ENCODE data around the gene ARRB2. TPM values are rescaled to one million over a fixed set of nuclear protein-coding genes. Genes with fewer than 3 reads are reported as not detected.
"Not testable (repeated sequence)": the region's sequence is repeated elsewhere in the genome, so short reads cannot be mapped to it uniquely, and the experiment has no call there.

Gene ARRB2
- total RNA-seq, 1 experiment from 2014 or later, result 75.3 TPM

GRCh38 chr17:4703330-4703691 is 7.1 kb upstream of the ARRB2 start:
- H3K18ac ChIP-seq (ENCODE audit: insufficient read length, low read depth, low read length), result no peak overlapping the region
- no peaks in the 10 kb centered on the region for H3K9me3 ChIP-seq (ENCODE audit: control insufficient read depth, low read depth, low read length)
- H4K5ac ChIP-seq (ENCODE audit: insufficient read length, low read depth, low read length), result peak overlapping the region; percentile 11
- peaks cover 9% of the 10 kb centered on the region for H3K23me2 ChIP-seq (ENCODE audit: insufficient read length, low read depth, low read length, poor library complexity, severe bottlenecking)
- Mint-ChIP-seq H3K4me1 (peaks cover 38 to 44% of the 10 kb centered on the region in 2 experiments), H3K9me3 (no peaks in the 10 kb centered on the region), H3K4me3 (peak overlapping the region; percentile 95), H3K27ac (peak overlapping the region; percentile 26 to 96 (median 92); a peak in 5 of 7 replicates), H3K27me3 (ENCODE audit: low read depth) (peaks cover 2% of the 10 kb centered on the region), H3K36me3 (ENCODE audit: insufficient read depth in 1 of 3, low read depth in 3 of 3) (peaks cover 2 to 9% (median 5%) of the 10 kb centered on the region in 3 experiments; a peak in 4 of 7 replicates)
- H4K20me1 ChIP-seq (ENCODE audit: control insufficient read depth, insufficient read depth, insufficient read length), result no peaks in the 10 kb centered on the region
- no peak overlapping the region for H3K4ac ChIP-seq (ENCODE audit: low read depth, low read length)
- DNase-seq, result no peak
- no peaks in the 10 kb centered on the region for H3K27me3 ChIP-seq (ENCODE audit: insufficient read depth, low read length)
- no peak overlapping the region for H2BK12ac ChIP-seq (ENCODE audit: insufficient read length, low read depth, low read length)
- no peak overlapping the region for H3T11ph ChIP-seq (ENCODE audit: low read length)
- no CpG with 5 or more reads among the region's 15 CpGs for WGBS (ENCODE audit: extremely low coverage, insufficient read length, low lambda C conversion rate)
- no peaks in the 10 kb centered on the region; the same call in 1 of the 2 replicates for H3K4me1 ChIP-seq (ENCODE audit: insufficient read depth, low read length)
- no peak overlapping the region for H2BK120ac ChIP-seq (ENCODE audit: low read depth, low read length, poor library complexity, severe bottlenecking)
- no peak overlapping the region for H4K91ac ChIP-seq (ENCODE audit: insufficient read length, low read depth, low read length)
- H3K14ac ChIP-seq (ENCODE audit: insufficient read depth, low read length), result no peak overlapping the region
- no peak for TF ChIP-seq CTCF (conservative IDR thresholded peaks at IDR 0.05)
- H2AFZ ChIP-seq (ENCODE audit: low read length), result no peak overlapping the region
- no peak overlapping the region for H3K23ac ChIP-seq (ENCODE audit: insufficient read length, low read depth, low read length)
- peaks cover 22% of the 10 kb centered on the region for H3K79me1 ChIP-seq (ENCODE audit: insufficient read depth, low read depth, low read length, poor library complexity, severe bottlenecking)
- peak overlapping the region; percentile 99 for H3K4me2 ChIP-seq (ENCODE audit: insufficient read depth, insufficient read length, low read length)
- H2BK20ac ChIP-seq (ENCODE audit: low read depth, low read length, poor library complexity, severe bottlenecking), result no peak overlapping the region
- no peak overlapping the region for H4K8ac ChIP-seq (replicated peaks; ENCODE audit: insufficient read length, low read depth, low read length)
- H2AK5ac ChIP-seq (ENCODE audit: insufficient read length, low read length), result no peak overlapping the region
- peaks cover 22% of the 10 kb centered on the region; the same call in 1 of the 2 replicates for H3K79me2 ChIP-seq (ENCODE audit: insufficient read depth, low read length)
- H3K9ac ChIP-seq (ENCODE audit: extremely low read depth, insufficient read length, low read length), result peak overlapping the region; percentile 93
- no peak overlapping the region for H2BK15ac ChIP-seq (ENCODE audit: low read depth, low read length)
- no peak overlapping the region for H3K27ac ChIP-seq (ENCODE audit: insufficient read length, low read depth, low read length)
- no peak overlapping the region for H3K56ac ChIP-seq (ENCODE audit: insufficient read length, low read depth, low read length)
- no peak overlapping the region for H2BK5ac ChIP-seq (ENCODE audit: insufficient read length, low read length)

- H2BK120ac ChIP-seq (ENCODE audit: low read depth, low read length, poor library complexity, severe bottlenecking); H3K4ac ChIP-seq (ENCODE audit: low read depth, low read length); H3K36me3 Mint-ChIP-seq (ENCODE audit: insufficient read depth in 1 of 3, low read depth in 3 of 3); H3K23ac ChIP-seq (ENCODE audit: insufficient read length, low read depth, low read length); H2AK5ac ChIP-seq (ENCODE audit: insufficient read length, low read length); DNase-seq; H4K91ac ChIP-seq (ENCODE audit: insufficient read length, low read depth, low read length); H3K23me2 ChIP-seq (ENCODE audit: insufficient read length, low read depth, low read length, poor library complexity, severe bottlenecking); H2BK15ac ChIP-seq (ENCODE audit: low read depth, low read length); H2BK5ac ChIP-seq (ENCODE audit: insufficient read length, low read length); H2BK12ac ChIP-seq (ENCODE audit: insufficient read length, low read depth, low read length); H3K4me1 ChIP-seq (ENCODE audit: insufficient read depth, low read length); H4K5ac ChIP-seq (ENCODE audit: insufficient read length, low read depth, low read length); H3K18ac ChIP-seq (ENCODE audit: insufficient read length, low read depth, low read length); H3K27me3 Mint-ChIP-seq (ENCODE audit: low read depth); H3K9me3 Mint-ChIP-seq; H4K8ac ChIP-seq (replicated peaks; ENCODE audit: insufficient read length, low read depth, low read length); H2AFZ ChIP-seq (ENCODE audit: low read length); H3T11ph ChIP-seq (ENCODE audit: low read length); H3K56ac ChIP-seq (ENCODE audit: insufficient read length, low read depth, low read length); H3K27ac ChIP-seq (ENCODE audit: insufficient read length, low read depth, low read length); H2BK20ac ChIP-seq (ENCODE audit: low read depth, low read length, poor library complexity, severe bottlenecking); H3K9me3 ChIP-seq (ENCODE audit: control insufficient read depth, low read depth, low read length); H4K20me1 ChIP-seq (ENCODE audit: control insufficient read depth, insufficient read depth, insufficient read length); H3K14ac ChIP-seq (ENCODE audit: insufficient read depth, low read length); H3K27me3 ChIP-seq (ENCODE audit: insufficient read depth, low read length): not testable (repeated sequence)
- Histone ChIP-seq H3K9ac (ENCODE audit: extremely low read depth, insufficient read length, low read length) (peak overlapping the region; percentile 81), H3K79me1 (ENCODE audit: insufficient read depth, low read depth, low read length, poor library complexity, severe bottlenecking) (peaks cover 19% of the 10 kb centered on the region), H3K79me2 (ENCODE audit: insufficient read depth, low read length) (peaks cover 19% of the 10 kb centered on the region; the same call in 1 of the 2 replicates), H3K4me2 (ENCODE audit: insufficient read depth, insufficient read length, low read length) (peak overlapping the region; percentile 99)
- WGBS (ENCODE audit: extremely low coverage, insufficient read length, low lambda C conversion rate), result no CpG with 5 or more reads among the region's 14 CpGs
- Mint-ChIP-seq H3K4me1 (peaks cover 40 to 49% of the 10 kb centered on the region in 2 experiments), H3K4me3 (peak overlapping the region; percentile 95), H3K27ac (peak overlapping the region; percentile 84 to 96 (median 95); a peak in 5 of 7 replicates)
Observed at GRCh38 chr17:4704574-4704907, 5.9 kb upstream of the ARRB2 start.
